MCF 10A (cell line): ENCODE data around the gene RASA1. TPM values are rescaled to one million over a fixed set of nuclear protein-coding genes. Genes with fewer than 3 reads are reported as not detected.

ENCODE experiments used
- BruUV-seq: library from RNA; stranded (reverse); fragments of 400-500 nt; replicated peaks from 2 replicates; lab custom pipeline; 2021; lab: Mats Ljungman, UMichigan
- CTCF ChIA-PET: fragments of 300-600 bp; sonication (Branson Sonifier 250); formaldehyde crosslinking; extraction: SDS; loops from one replicate; lab custom pipeline; 2021; ENCODE audit warnings: antibody characterized with exemption, inconsistent platforms; lab: Yijun Ruan, JAX
- POLR2A ChIA-PET: fragments of 300-600, 350-650 bp; sonication (Branson Sonifier 250); formaldehyde crosslinking; extraction: SDS; loops from one replicate; lab custom pipeline; 2020; ENCODE audit warnings: antibody characterized with exemption, inconsistent platforms; lab: Yijun Ruan, JAX
- DNase-seq: peaks from one replicate; pipeline ENCODE4 v3.0.0-alpha.2; 2018; ENCODE audit not compliant: unreplicated experiment
- H3K27ac Mint-ChIP-seq: one replicate; pipeline ENCODE4 v1.8.0; 2022; ENCODE audit warnings: mild to moderate bottlenecking, low read depth, mixed read lengths; ENCODE audit not compliant: unreplicated experiment
- H3K27me3 Mint-ChIP-seq: one replicate; pipeline ENCODE4 v1.8.0; 2022; ENCODE audit warnings: mixed read lengths; ENCODE audit not compliant: insufficient read depth, unreplicated experiment
- H3K36me3 Mint-ChIP-seq: one replicate; pipeline ENCODE4 v1.8.0; 2022; ENCODE audit warnings: mild to moderate bottlenecking, moderate library complexity, mixed read lengths; ENCODE audit not compliant: insufficient read depth, unreplicated experiment
- H3K4me1 Mint-ChIP-seq: one replicate; pipeline ENCODE4 v1.8.0; 2022; ENCODE audit warnings: mixed read lengths; ENCODE audit not compliant: insufficient read depth, unreplicated experiment
- H3K4me3 Mint-ChIP-seq: one replicate; pipeline ENCODE4 v1.8.0; 2022; ENCODE audit warnings: mild to moderate bottlenecking, moderate library complexity, mixed read lengths; ENCODE audit not compliant: unreplicated experiment
- H3K9me3 Mint-ChIP-seq: one replicate; pipeline ENCODE4 v1.8.0; 2022; ENCODE audit warnings: mixed read lengths; ENCODE audit not compliant: unreplicated experiment
- intact Hi-C: fragments of 100-400 bp; cut with micrococcal nuclease; formaldehyde crosslinking; loops from 2 replicates; pipeline ENCODE4 v1.14.1; 2022
- total RNA-seq: library from RNA; stranded (reverse); gene quantifications from 2 replicates; pipeline ENCODE4 v1.2.3, GENCODE V29; 2022
- TF ChIP-seq, protein P1 (sequence below): fragments of 200-600 bp; IDR thresholded peaks from one replicate; pipeline ENCODE4 v1.8.0; 2022; ENCODE audit warnings: antibody characterized with exemption, mild to moderate bottlenecking; ENCODE audit not compliant: unreplicated experiment

The RASA1 gene
- total RNA-seq, 1 experiment from 2014 or later: 68.6 TPM

DNA sequence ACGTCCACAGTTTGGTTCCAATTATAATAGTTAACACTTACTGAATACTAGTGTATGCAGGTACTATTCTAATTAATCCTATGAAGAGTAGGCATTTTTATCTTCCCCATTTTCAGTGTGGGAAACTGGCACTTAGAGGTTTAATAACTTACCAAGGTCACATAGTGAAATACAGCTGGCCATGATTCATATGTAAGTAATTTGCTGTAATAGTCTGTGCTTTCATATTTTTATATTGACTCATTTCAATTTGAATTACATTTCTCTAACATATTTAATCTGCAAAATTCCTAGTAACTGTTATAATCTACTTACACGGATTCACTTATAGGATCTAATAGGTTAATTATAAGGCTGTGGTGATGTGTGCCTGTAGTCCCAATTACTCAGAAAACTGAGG lies 125.6 kb downstream of the RASA1 start:
- peak; percentile 56 for DNase-seq
- Mint-ChIP-seq H3K4me1 (peaks cover 15% of the 10 kb centered on the region), H3K27ac (peak overlapping the region; percentile 88), H3K36me3 (peaks cover 94% of the 10 kb centered on the region), H3K4me3 (no peak overlapping the region), H3K9me3 (no peaks in the 10 kb centered on the region), H3K27me3 (no peaks in the 10 kb centered on the region)
- ChIA-PET POLR2A (interaction anchor here (1.0 to 1.5 kb wide), 2 partner anchors 18 to 19 kb away, joined by 7 to 8 read pairs; partner anchors contain the start of gene CCNH), CTCF (interaction anchor here (0.8 to 1.5 kb wide), 3 partner anchors 316 to 412 kb away, joined by 3 to 4 read pairs (median 4); no protein-coding TSS in a partner anchor)
- TF ChIP-seq, protein P1, sequence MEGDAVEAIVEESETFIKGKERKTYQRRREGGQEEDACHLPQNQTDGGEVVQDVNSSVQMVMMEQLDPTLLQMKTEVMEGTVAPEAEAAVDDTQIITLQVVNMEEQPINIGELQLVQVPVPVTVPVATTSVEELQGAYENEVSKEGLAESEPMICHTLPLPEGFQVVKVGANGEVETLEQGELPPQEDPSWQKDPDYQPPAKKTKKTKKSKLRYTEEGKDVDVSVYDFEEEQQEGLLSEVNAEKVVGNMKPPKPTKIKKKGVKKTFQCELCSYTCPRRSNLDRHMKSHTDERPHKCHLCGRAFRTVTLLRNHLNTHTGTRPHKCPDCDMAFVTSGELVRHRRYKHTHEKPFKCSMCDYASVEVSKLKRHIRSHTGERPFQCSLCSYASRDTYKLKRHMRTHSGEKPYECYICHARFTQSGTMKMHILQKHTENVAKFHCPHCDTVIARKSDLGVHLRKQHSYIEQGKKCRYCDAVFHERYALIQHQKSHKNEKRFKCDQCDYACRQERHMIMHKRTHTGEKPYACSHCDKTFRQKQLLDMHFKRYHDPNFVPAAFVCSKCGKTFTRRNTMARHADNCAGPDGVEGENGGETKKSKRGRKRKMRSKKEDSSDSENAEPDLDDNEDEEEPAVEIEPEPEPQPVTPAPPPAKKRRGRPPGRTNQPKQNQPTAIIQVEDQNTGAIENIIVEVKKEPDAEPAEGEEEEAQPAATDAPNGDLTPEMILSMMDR: no peak
- intact Hi-C loops: loop anchor here (5.0 kb wide), 1 partner anchor 126 kb away; the partner anchor contains the start of gene RASA1
- no TSS peak for BruUV-seq

DNA sequence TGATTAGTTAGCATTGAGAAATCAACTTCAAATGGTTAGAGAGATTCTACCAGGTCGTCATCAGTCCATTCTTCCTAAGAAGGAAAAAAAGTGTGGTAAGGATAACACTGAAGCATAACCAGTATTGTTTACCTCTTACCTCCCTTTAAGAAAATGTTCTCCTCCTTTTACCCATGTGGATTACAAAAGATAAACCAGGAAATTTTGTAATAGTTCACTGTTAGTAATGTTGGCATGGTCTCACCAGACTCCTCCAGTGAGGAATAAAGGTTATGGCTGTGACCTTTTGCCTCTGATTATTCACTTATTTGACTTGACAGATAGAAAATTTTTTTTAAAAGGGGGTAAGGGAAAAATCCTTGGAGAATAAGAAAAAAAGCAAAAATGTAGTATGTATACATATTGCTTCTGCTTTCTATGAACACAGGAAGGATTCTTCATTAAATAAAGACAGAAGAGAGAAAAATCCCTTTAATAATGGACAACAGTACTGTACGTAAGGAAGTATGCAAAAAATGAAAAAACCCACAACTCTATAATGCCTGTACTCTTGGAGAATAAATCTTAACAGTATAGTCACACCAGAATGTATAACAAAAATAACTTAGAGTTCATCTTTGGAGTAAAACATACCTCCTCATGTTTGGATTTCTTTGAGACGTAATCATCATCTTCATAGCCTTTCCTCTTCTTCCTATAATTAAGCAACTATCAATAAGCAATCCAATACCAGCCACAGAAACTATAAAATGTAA lies 126.9 kb downstream of the RASA1 start:
- Mint-ChIP-seq H3K9me3 (no peaks in the 10 kb centered on the region), H3K27me3 (no peaks in the 10 kb centered on the region), H3K4me1 (peaks cover 15% of the 10 kb centered on the region), H3K36me3 (peaks cover 94% of the 10 kb centered on the region), H3K4me3 (no peak overlapping the region), H3K27ac (peak overlapping the region; percentile 90)
- ChIA-PET POLR2A (interaction anchor here (0.9 to 1.5 kb wide), 3 partner anchors 17 to 63 kb away, joined by 3 to 8 read pairs (median 7); partner anchors contain the start of gene CCNH), CTCF (interaction anchor here (0.7 to 0.8 kb wide), 2 partner anchors 23 to 318 kb away, joined by 4 read pairs; no protein-coding TSS in a partner anchor)
- no TSS peak for BruUV-seq
- intact Hi-C loops: loop anchor here (5.0 kb wide), 1 partner anchor 127 kb away; the partner anchor contains the start of gene RASA1
- peak; percentile 74 for DNase-seq
- TF ChIP-seq, protein P1: no peak

DNA sequence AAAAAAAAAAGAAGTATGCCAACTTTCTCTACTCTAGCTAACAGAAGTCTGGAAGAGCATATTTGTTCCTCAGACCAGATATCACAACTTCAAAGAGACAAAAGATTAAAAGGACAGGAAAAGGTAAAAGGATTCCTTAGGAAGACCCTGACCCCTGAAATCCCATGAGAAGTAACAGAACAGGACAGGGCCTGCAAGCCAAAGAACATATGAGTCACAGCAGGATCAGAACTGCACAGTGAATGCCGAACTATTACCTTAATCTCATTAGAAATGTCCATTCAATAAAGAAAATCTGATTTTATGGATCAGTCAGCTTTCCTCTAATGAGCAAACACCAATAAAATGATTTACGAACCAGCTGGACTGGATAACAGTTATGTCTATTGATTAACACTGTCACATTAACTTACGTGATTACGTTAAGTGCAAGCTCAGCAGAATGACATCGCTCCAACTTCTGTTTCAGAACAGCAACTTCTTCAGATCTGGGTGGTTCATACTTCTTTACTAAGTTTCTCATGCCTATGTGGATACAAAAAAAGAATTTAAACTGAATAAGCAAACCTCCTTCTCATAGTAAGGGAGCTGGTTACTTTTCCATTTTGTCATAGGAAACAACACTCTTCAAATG lies 131.4 kb downstream of the RASA1 start:
- TF ChIP-seq, protein P1: no peak
- H3K9me3 Mint-ChIP-seq: no peaks in the 10 kb centered on the region
- H3K27me3 Mint-ChIP-seq: no peaks in the 10 kb centered on the region
- no peak for DNase-seq
- ChIA-PET CTCF (interaction anchor here (0.5 to 4.7 kb wide), 7 partner anchors 10 to 414 kb away, joined by 3 to 38 read pairs (median 4); no protein-coding TSS in a partner anchor), POLR2A (interaction anchor here (0.6 to 2.7 kb wide), 3 partner anchors 13 to 278 kb away, joined by 3 to 16 read pairs (median 5); partner anchors contain the start of genes CCNH and RASA1)
- no peak overlapping the region for H3K27ac Mint-ChIP-seq
- peaks cover 88% of the 10 kb centered on the region for H3K36me3 Mint-ChIP-seq
- intact Hi-C loops: no loop called here
- H3K4me3 Mint-ChIP-seq: no peak overlapping the region
- H3K4me1 Mint-ChIP-seq: peaks cover 8% of the 10 kb centered on the region
- no TSS peak for BruUV-seq
